HepG2 (cell line): ENCODE measurements around the gene SLC25A10. TPM values are rescaled to one million over a fixed set of nuclear protein-coding genes. Genes with fewer than 3 reads are reported as not detected.

Experiments used
- ARID3A ChIP-seq: IDR thresholded peaks from 2 replicates; pipeline ENCODE4 v1.6.1; 2012; ENCODE audit warnings: low read depth, low read length, improper control_type of control experiment
- ATAD3A ChIP-seq: sonication (generic); formaldehyde crosslinking; IDR thresholded peaks from 2 replicates; pipeline ENCODE4 v1.4.0; 2020; ENCODE audit warnings: missing genetic modification reagents
- CAMTA2 ChIP-seq: sonication (generic); formaldehyde crosslinking; IDR thresholded peaks from 2 replicates; pipeline ENCODE4 v1.4.0; 2020; ENCODE audit warnings: mild to moderate bottlenecking, missing genetic modification reagents, borderline replicate concordance
- DDIT3 ChIP-seq: sonication (generic); formaldehyde crosslinking; IDR thresholded peaks from 2 replicates; pipeline ENCODE4 v1.4.0; 2020; ENCODE audit warnings: mild to moderate bottlenecking, missing genetic modification reagents
- ELF4 ChIP-seq: sonication (generic); formaldehyde crosslinking; IDR thresholded peaks from 2 replicates; pipeline ENCODE4 v1.5.0; 2020; ENCODE audit warnings: missing genetic modification reagents, mild to moderate bottlenecking, moderate library complexity, borderline replicate concordance
- KIAA2018 ChIP-seq: sonication (generic); formaldehyde crosslinking; IDR thresholded peaks from 2 replicates; pipeline ENCODE4 v1.5.0; 2020; ENCODE audit warnings: mild to moderate bottlenecking, missing genetic modification reagents, borderline replicate concordance
- KLF11 ChIP-seq: IDR thresholded peaks from 2 replicates; pipeline ENCODE4 v1.6.1; 2016; ENCODE audit warnings: missing compliant biosample characterization
- NFYC ChIP-seq: IDR thresholded peaks from 2 replicates; pipeline ENCODE4 v1.6.1; 2016; ENCODE audit warnings: missing genetic modification reagents, missing compliant biosample characterization
- PRPF4 ChIP-seq: fragments of 200-400 bp; formaldehyde crosslinking; IDR thresholded peaks from 2 replicates; pipeline ENCODE4 v1.6.1; 2016; ENCODE audit warnings: low read length, low read depth; ENCODE audit not compliant: poor library complexity, severe bottlenecking
- RFX1 ChIP-seq: fragments of 450-650 bp; IDR thresholded peaks from 2 replicates; pipeline ENCODE4 v1.6.1; 2017
- RXRA ChIP-seq: sonication (generic); formaldehyde crosslinking; IDR thresholded peaks from 2 replicates; pipeline ENCODE4 v1.5.1; 2020; ENCODE audit warnings: missing genetic modification reagents
- THAP8 ChIP-seq: sonication (generic); formaldehyde crosslinking; IDR thresholded peaks from 2 replicates; pipeline ENCODE4 v1.5.1; 2020; ENCODE audit warnings: missing genetic modification reagents, mild to moderate bottlenecking, borderline replicate concordance
- ZNF235 ChIP-seq: sonication (generic); formaldehyde crosslinking; IDR thresholded peaks from 2 replicates; pipeline ENCODE4 v1.8.1; 2023; ENCODE audit warnings: mild to moderate bottlenecking, missing genetic modification reagents, borderline replicate concordance
- ZNF350 ChIP-seq: sonication (generic); formaldehyde crosslinking; IDR thresholded peaks from 2 replicates; pipeline ENCODE4 v1.4.0; 2020; ENCODE audit warnings: mild to moderate bottlenecking, low read depth, missing genetic modification reagents, borderline replicate concordance
- ZSCAN20 ChIP-seq: sonication (generic); formaldehyde crosslinking; IDR thresholded peaks from 2 replicates; pipeline ENCODE4 v1.4.0; 2020; ENCODE audit warnings: missing genetic modification reagents, mild to moderate bottlenecking, borderline replicate concordance
- polyA plus RNA-seq, 8 experiments: library from polyadenylated mRNA; depleted of rRNA in 3 of 8; stranded (reverse) in 7 of 8; unstranded in 1 of 8; fragments of >200 nt; fragmentation: Illumina TruSeq in 4 of 8; extraction: Trizol in 4 of 8; gene quantifications; 2 replicates each; pipeline versions ENCODE4 v1.2.1 to v1.2.3, GENCODE V29; 2011 to 2016; ENCODE audit warnings: low read depth in 4 of 8, missing spikeins in 1 of 8, mixed read lengths in 1 of 8; ENCODE audit not compliant: insufficient read depth in 1 of 8
- total RNA-seq, 5 experiments: library from RNA; depleted of rRNA; stranded (reverse); fragments of >200 nt; fragmentation: Illumina TruSeq; extraction: Trizol; gene quantifications; 2 replicates each; pipeline ENCODE4 v1.2.3, GENCODE V29; 2016; ENCODE audit warnings: low read depth in 1 of 5
- TF ChIP-seq, protein P1 (sequence below): sonication (generic); formaldehyde crosslinking; IDR thresholded peaks from 2 replicates; pipeline ENCODE4 v1.5.1; 2020; ENCODE audit warnings: missing genetic modification reagents, mild to moderate bottlenecking, borderline replicate concordance

SLC25A10 gene
- total and polyA plus RNA-seq, 2 of the 13 experiments (the other 11 are each of a cell fraction or from before 2014, with no cell fraction given): 46.5 to 140 TPM

DNA sequence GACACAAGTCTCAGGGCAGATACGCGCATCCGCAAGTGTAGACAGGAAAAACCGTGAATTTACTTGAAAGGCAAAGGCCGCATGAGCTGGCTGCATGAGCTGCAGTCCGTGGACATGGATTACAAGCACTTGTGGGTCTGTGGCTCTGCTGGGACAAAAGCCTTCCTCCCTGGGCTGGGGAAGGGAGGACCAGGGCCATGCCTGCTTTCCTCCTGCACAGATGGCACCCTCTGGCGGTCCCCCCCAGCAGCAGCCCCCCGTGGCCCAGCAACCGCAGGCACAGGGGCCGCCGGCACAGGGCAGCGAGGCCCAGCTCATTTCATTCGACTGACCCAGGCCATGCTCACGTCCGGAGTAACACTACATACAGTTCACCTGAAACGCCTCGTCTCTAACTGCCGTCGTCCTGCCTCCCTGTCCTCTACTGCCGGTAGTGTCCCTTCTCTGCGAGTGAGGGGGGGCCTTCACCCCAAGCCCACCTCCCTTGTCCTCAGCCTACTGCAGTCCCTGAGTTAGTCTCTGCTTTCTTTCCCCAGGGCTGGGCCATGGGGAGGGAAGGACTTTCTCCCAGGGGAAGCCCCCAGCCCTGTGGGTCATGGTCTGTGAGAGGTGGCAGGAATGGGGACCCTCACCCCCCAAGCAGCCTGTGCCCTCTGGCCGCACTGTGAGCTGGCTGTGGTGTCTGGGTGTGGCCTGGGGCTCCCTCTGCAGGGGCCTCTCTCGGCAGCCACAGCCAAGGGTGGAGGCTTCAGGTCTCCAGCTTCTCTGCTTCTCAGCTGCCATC, 10.6 kb upstream of the SLC25A10 start (continued):
- TF ChIP-seq, protein P1, sequence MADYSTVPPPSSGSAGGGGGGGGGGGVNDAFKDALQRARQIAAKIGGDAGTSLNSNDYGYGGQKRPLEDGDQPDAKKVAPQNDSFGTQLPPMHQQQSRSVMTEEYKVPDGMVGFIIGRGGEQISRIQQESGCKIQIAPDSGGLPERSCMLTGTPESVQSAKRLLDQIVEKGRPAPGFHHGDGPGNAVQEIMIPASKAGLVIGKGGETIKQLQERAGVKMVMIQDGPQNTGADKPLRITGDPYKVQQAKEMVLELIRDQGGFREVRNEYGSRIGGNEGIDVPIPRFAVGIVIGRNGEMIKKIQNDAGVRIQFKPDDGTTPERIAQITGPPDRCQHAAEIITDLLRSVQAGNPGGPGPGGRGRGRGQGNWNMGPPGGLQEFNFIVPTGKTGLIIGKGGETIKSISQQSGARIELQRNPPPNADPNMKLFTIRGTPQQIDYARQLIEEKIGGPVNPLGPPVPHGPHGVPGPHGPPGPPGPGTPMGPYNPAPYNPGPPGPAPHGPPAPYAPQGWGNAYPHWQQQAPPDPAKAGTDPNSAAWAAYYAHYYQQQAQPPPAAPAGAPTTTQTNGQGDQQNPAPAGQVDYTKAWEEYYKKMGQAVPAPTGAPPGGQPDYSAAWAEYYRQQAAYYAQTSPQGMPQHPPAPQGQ: no peak
- TF ChIP-seq KIAA2018 (CRISPR knock-in tag): no peak
- TF ChIP-seq PRPF4: no peak
- no peak for TF ChIP-seq ATAD3A
- no peak for TF ChIP-seq ELF4 (CRISPR knock-in tag)
- TF ChIP-seq ZNF235 (CRISPR knock-in tag): no peak
- TF ChIP-seq RXRA (CRISPR knock-in tag): no peak
- no peak for TF ChIP-seq CAMTA2 (CRISPR knock-in tag)
- TF ChIP-seq DDIT3 (CRISPR knock-in tag): no peak
- TF ChIP-seq RFX1: no peak
- TF ChIP-seq NFYC (CRISPR knock-in tag): no peak
- TF ChIP-seq KLF11 (CRISPR knock-in tag): no peak
- TF ChIP-seq THAP8 (CRISPR knock-in tag): no peak
- no peak for TF ChIP-seq ZSCAN20 (CRISPR knock-in tag)
- TF ChIP-seq ARID3A: 0 out of 2 replicates have a peak, but pooled peaks have one; percentile 46
- TF ChIP-seq ZNF350 (CRISPR knock-in tag): 0 out of 2 replicates have a peak, but pooled peaks have one; percentile 13
